ENCODE measurements around the gene GRIN2A.

GRIN2A gene

GRCh38 chr16:9977333-9977897 lies 204.8 kb downstream of the GRIN2A start:
- no peak for FAIRE-seq
- DNase-seq (ENCODE audit: insufficient read length, low spot score), result no peak

GRCh38 chr16:9976601-9977000 lies 205.6 kb downstream of the GRIN2A start:
- FAIRE-seq, result no peak
- DNase-seq (ENCODE audit: insufficient read length, low spot score), result no peak

GRCh38 chr16:9971907-9972306 lies 210.3 kb downstream of the GRIN2A start:
- DNase-seq (ENCODE audit: insufficient read length, low spot score) (no peak), FAIRE-seq (no peak)

GRCh38 chr16:9970796-9971195 lies 211.4 kb downstream of the GRIN2A start:
- FAIRE-seq (no peak), DNase-seq (ENCODE audit: insufficient read length, low spot score) (no peak)

GRCh38 chr16:9970244-9970643 lies 212.0 kb downstream of the GRIN2A start:
- no peak for FAIRE-seq
- no peak for DNase-seq (ENCODE audit: insufficient read length, low spot score)

GRCh38 chr16:9969580-9969979 lies 212.6 kb downstream of the GRIN2A start:
- FAIRE-seq (no peak), DNase-seq (ENCODE audit: insufficient read length, low spot score) (no peak)

GRCh38 chr16:9966569-9967157 lies 215.6 kb downstream of the GRIN2A start:
- DNase-seq (ENCODE audit: insufficient read length, low spot score) (no peak), FAIRE-seq (no peak)

- FAIRE-seq (no peak), DNase-seq (ENCODE audit: insufficient read length, low spot score) (no peak)
Measured at GRCh38 chr16:9965079-9965478, 217.1 kb downstream of the GRIN2A start.

- FAIRE-seq, result no peak
- DNase-seq (ENCODE audit: insufficient read length, low spot score), result no peak
Measured at GRCh38 chr16:9964426-9964825, 217.8 kb downstream of the GRIN2A start.

GRCh38 chr16:9957433-9957832 lies 224.8 kb downstream of the GRIN2A start:
- FAIRE-seq (no peak), DNase-seq (ENCODE audit: insufficient read length, low spot score) (no peak)

- DNase-seq (ENCODE audit: insufficient read length, low spot score) (no peak), FAIRE-seq (no peak)
Measured at GRCh38 chr16:9957002-9957401, 225.2 kb downstream of the GRIN2A start.

GRCh38 chr16:9955677-9956076 lies 226.6 kb downstream of the GRIN2A start:
- FAIRE-seq (no peak), DNase-seq (ENCODE audit: insufficient read length, low spot score) (no peak)

GRCh38 chr16:9953908-9954570 lies 228.2 kb downstream of the GRIN2A start:
- DNase-seq (ENCODE audit: insufficient read length, low spot score) (no peak), FAIRE-seq (no peak)

- no peak for FAIRE-seq
Measured at GRCh38 chr16:9950658-9951057, 231.6 kb downstream of the GRIN2A start.

GRCh38 chr16:9949396-9949795 lies 232.8 kb downstream of the GRIN2A start:
- FAIRE-seq, result peak; percentile 74

More at GRCh38 chr16:9950658-9951057, 231.6 kb downstream of the GRIN2A start:
- DNase-seq (ENCODE audit: insufficient read length, low spot score), result no peak

GRCh38 chr16:9948933-9949332 lies 233.3 kb downstream of the GRIN2A start:
- no peak for DNase-seq (ENCODE audit: insufficient read length, low spot score)
- FAIRE-seq, result no peak

More at GRCh38 chr16:9949396-9949795, 232.8 kb downstream of the GRIN2A start:
- DNase-seq (ENCODE audit: insufficient read length, low spot score), result no peak

- FAIRE-seq, result no peak
- DNase-seq (ENCODE audit: insufficient read length, low spot score), result no peak
Measured at GRCh38 chr16:9946022-9946720, 236.1 kb downstream of the GRIN2A start.

- FAIRE-seq (no peak), DNase-seq (ENCODE audit: insufficient read length, low spot score) (no peak)
Measured at GRCh38 chr16:9943121-9943520, 239.1 kb downstream of the GRIN2A start.

GRCh38 chr16:9941245-9941644 lies 241.0 kb downstream of the GRIN2A start:
- DNase-seq (ENCODE audit: insufficient read length, low spot score) (no peak), FAIRE-seq (no peak)

GRCh38 chr16:9934723-9935508 lies 247.3 kb downstream of the GRIN2A start:
- FAIRE-seq, result no peak
- DNase-seq (ENCODE audit: insufficient read length, low spot score), result no peak

All from HTR-8/SVneo (cell line).